Measurements from ENCODE around the gene LAMP2.

The LAMP2 gene

GRCh38 chrX:120453985-120454384 lies 15.1 kb downstream of the LAMP2 start:
- DNase-seq: no peak

DNA sequence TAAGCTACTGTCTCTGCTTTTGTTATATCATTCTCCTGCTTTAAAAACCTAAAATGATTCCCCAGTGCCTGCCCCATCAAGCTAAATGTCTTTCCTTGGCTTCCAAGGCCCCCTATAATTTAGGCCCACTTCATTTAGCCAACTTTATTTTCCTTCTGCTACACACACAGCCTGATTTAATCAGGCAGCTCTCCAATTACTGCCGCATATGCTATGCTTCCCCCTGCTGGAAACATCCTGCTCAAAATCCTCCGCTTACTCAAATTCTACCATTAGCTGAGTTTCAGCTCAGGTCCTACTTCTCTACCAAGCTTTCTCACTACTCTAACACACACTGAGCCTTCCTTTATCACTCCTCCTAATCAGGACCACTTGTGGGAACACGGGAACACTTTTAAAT lies 17.0 kb downstream of the LAMP2 start:
- no peak for DNase-seq

- no peak for DNase-seq
These were observed 18.9 kb downstream of the LAMP2 start for GRCh38 chrX:120450163-120450562.

DNA sequence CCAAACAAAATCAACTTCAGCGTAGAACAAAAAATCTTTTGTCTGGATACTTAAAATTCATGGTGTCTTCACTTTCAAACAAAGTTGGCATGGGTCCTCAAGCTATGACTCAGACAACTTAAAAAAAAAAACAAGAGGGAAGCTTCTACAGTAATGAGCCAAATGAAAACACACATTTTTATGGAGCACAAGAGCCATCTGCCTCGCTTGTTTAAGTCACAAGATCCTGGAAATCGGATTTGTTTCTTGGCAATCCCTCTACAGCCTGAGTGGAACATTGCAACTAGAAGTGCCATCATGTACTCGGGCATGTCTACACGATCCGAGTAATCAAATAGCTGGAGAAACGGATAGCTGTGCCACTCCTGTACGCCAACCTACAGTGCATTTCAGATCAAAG lies 22.6 kb downstream of the LAMP2 start:
- peak; percentile 3 for DNase-seq

- no peak for DNase-seq
These were observed 29.2 kb downstream of the LAMP2 start for GRCh38 chrX:120439921-120440320.

DNA sequence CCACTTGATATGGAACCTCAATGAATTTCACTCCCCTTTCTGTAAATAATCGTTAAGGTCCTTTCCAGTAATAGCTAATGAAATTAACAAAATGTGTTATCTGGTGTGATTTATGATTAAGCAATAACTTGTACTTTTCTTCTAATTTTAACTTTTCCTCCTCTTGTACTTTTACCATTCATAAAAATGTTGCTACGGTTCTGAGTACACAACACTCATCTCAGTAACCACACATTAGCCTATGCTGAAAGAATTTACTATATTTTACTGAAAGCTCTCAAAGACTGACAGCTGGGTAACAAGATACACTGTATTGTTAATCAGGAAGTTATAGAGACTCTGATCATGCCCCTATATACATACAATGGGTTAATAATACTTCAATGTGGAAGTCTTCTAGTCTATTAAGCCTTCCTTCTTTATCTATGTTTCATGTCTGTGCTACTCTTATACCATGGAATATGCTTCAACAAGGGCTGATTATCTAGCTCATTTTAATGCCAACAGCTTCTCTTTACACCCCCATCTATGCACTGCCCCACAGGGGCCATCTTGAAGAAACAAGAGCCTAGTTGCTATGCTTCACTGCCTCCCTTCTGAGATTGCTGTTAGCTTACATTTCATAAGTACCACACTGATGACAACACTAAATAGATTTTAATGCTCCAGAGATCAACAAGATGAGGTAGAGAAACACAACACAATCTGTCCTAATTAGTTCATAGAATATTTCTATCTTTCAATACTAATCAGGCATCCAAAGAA lies 39.1 kb downstream of the LAMP2 start:
- DNase-seq: no peak

GRCh38 chrX:120428309-120428708 lies 40.8 kb downstream of the LAMP2 start:
- DNase-seq: no peak

DNA sequence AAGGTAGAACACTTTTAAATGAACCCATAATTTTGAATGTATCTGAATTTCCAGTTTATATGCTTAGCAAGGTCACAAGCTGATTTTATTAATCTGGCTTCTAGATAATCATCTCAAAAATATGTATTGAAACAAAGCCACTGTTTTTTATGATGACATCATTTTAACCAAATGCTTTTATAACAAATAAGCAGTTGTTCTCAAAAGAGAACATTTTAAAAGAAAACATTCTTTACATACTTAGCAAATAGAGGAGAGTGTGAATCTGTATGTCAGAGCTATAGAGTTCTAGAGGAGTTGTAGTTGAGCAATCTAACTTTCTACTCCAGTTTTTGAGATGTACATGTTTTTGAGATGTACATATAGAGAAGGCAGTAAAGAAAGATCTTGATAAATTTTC lies 42.5 kb downstream of the LAMP2 start:
- DNase-seq: no peak

DNA sequence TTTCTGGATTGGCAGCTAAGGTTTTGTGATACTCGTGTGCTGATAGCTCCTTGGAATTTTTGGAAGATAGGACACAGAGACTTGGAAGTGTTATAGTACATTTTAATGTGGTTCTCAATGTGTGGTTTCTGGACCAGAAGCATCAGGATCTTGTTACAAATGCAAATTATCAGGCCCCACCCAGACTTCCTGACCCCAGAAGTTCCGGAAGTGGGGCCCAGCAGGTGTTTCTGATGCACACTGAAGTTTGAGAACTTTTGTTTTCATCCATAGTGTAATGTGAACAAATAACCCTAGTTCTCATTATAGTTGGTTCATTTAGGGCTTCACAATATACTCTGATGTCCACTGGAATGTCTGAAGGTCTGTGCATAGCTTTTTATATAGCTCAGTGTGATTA lies 49.6 kb downstream of the LAMP2 start:
- DNase-seq: no peak

DNA sequence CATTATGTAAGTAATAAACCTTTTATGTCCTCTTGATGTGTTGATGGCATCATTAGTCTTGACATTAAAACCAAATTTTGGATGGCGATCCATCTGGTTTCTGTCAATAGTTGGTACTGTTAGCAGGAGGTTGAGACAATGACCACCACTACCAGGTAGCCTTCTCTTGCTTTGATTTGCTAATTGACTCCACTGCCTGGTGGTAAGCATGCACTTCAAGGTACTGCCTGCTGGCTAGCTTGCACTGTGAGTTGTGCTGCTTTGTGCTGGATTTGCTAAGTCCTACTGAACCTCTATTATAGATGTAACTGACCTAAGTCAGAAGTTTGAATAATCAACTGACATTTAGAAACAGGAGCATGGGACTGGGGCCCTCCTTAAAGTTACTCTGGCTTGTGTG lies 60.9 kb downstream of the LAMP2 start:
- no peak for DNase-seq

GRCh38 chrX:120406638-120407037 lies 62.5 kb downstream of the LAMP2 start:
- DNase-seq: no peak

DNA sequence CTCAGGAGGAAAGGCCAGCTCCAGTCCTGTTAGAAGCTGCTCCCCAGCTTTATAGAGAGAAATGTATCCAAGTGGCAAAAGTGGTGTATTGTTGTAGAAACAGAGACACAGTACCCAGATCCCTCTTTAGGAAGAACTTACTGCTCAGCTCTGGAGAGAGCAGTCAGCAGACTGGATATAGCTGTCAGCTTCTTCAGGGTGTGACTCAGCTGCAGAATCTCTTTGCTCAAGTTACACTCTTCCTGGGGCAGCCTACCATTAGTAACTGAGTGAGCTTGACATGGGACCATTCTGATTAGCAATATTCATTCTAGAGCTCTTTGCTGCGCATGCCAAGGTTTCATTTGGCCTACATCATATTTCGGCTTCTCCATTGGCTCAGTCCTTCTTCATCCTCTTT lies 66.7 kb downstream of the LAMP2 start:
- no peak for DNase-seq

- no peak for DNase-seq
These were observed 67.8 kb downstream of the LAMP2 start for GRCh38 chrX:120401301-120401700.

DNA sequence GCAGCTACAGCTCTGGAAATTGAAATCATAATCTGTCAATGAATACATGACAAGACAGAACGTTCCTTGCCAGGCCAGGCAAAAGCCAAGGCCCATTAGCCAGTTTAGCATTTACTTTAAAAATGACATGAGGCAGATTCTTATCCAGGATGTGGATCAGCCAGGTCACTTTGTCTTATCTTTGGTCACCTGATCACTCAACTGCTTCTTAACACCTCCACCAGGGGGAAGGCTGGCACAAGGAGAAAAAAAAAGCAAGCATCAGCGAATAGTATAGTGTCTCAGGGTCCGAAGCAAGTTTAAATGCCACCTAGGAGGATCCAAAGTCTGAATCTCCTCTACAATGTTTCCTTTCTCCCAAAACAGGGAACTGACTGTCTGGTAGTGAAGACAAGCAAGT lies 88.4 kb downstream of the LAMP2 start:
- no peak for DNase-seq

DNA sequence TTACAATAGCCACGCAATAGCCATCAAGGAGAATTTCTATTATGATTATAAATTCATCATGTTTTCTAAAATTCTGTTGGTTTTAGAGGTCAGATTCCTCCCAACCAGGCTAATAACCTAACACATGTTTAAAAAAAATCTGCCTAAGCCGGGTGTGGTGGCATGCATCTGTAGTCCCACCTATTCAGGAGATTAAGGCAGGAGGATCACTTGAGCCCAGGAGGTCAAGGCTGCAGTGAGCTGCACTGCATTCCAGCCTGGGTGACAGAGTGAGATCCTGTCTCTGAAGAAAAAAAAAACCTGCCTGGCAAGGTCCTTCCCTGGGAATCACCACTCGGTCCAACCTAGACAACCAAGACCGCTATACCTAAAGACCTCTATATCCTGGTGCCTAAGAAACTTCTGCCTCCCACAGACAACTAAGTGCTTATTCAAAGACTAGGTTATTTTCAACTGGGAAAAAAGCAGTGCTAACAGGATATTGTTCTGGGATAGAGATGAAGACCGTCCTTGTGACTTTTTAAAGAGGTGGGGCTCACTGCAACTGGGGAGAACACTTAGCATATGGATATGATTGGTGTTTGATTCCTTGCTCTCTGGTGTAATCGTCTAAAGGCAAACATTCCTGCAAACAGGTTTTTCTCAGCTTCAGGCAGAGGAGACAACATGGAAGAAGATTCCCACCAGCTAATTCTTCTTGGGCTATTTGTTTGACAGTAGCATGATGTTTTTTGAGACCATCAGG lies 89.0 kb downstream of the LAMP2 start:
- DNase-seq: no peak

DNA sequence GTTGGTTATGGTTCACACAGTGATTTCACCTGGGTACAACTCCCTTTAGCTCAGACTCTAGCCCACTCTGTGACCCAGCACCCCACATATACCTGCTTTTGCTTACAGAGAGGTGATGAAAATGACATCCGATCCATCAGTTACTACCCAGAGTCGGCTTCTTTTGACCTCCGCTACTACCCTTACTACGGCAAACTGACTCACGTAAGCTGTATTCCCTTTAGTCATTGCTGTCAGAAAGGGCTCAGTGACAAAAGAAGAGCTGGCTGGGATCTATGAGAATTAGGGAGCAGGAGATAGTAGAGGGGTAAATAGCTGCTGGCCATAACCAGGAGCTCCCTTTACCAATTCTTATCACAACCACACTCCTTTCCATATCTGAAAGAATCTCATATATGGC lies 90.5 kb downstream of the LAMP2 start:
- DNase-seq: no peak
